Measurements from ENCODE around the gene PTH2R.
"Not testable (repeated sequence)": the region's sequence is repeated elsewhere in the genome, so short reads cannot be mapped to it uniquely, and the experiment has no call there.

Gene PTH2R

GRCh38 chr2:208392300-208392699, 14.3 kb upstream of the PTH2R start:
- no peak for DNase-seq

GRCh38 chr2:208396796-208397195, 9.8 kb upstream of the PTH2R start:
- DNase-seq: not testable (repeated sequence)

GRCh38 chr2:208399201-208399600, 7.4 kb upstream of the PTH2R start:
- DNase-seq: no peak

- peak; percentile 68 for DNase-seq
These were observed 1.1 kb downstream of the PTH2R start for GRCh38 chr2:208407667-208408066.

GRCh38 chr2:208413931-208414330, 7.3 kb downstream of the PTH2R start:
- DNase-seq: no peak

GRCh38 chr2:208415255-208415654, 8.7 kb downstream of the PTH2R start:
- no peak for DNase-seq

- DNase-seq: no peak
These were observed 9.3 kb downstream of the PTH2R start for GRCh38 chr2:208415897-208416296.

GRCh38 chr2:208426412-208427045, 19.9 kb downstream of the PTH2R start:
- DNase-seq: no peak

- DNase-seq: no peak
These were observed 31.2 kb downstream of the PTH2R start for GRCh38 chr2:208437755-208438154.

- no peak for DNase-seq
These were observed 34.1 kb downstream of the PTH2R start for GRCh38 chr2:208440716-208441115.

GRCh38 chr2:208441951-208442350, 35.4 kb downstream of the PTH2R start:
- DNase-seq: no peak

- DNase-seq: not testable (repeated sequence)
These were observed 40.9 kb downstream of the PTH2R start for GRCh38 chr2:208447447-208447846.

- DNase-seq: no peak
These were observed 44.5 kb downstream of the PTH2R start for GRCh38 chr2:208451061-208451460.

- no peak for DNase-seq
These were observed 48.3 kb downstream of the PTH2R start for GRCh38 chr2:208454861-208455260.

GRCh38 chr2:208463721-208464120, 57.1 kb downstream of the PTH2R start:
- no peak for DNase-seq

GRCh38 chr2:208464205-208464604, 57.6 kb downstream of the PTH2R start:
- no peak for DNase-seq

- peak; percentile 82 for DNase-seq
These were observed 59.7 kb downstream of the PTH2R start for GRCh38 chr2:208466151-208466919.

- no peak for DNase-seq
These were observed 60.3 kb downstream of the PTH2R start for GRCh38 chr2:208466920-208467298.

GRCh38 chr2:208467564-208467963, 61.0 kb downstream of the PTH2R start:
- DNase-seq: no peak

GRCh38 chr2:208477741-208478140, 71.1 kb downstream of the PTH2R start:
- no peak for DNase-seq

GRCh38 chr2:208479342-208479741, 72.8 kb downstream of the PTH2R start:
- peak; percentile 39 for DNase-seq

- DNase-seq: not testable (repeated sequence)
These were observed 75.4 kb downstream of the PTH2R start for GRCh38 chr2:208481945-208482344.

- DNase-seq: not testable (repeated sequence)
These were observed 75.9 kb downstream of the PTH2R start for GRCh38 chr2:208482453-208483015.

- DNase-seq: no peak
These were observed 78.8 kb downstream of the PTH2R start for GRCh38 chr2:208485390-208485789.
